Loucy (cell line): ENCODE results near the gene C3orf20.

Experiments
- H2AFZ ChIP-seq: fragments of 200-600 bp; sonication (generic); 2 replicates; pipeline ENCODE4 v1.6.0; 2016; ENCODE audit warnings: antibody characterized with exemption, mild to moderate bottlenecking, low read length, moderate library complexity
- H3F3A ChIP-seq: fragments of 200-600 bp; 2 replicates; pipeline ENCODE4 v1.6.0; 2016; ENCODE audit warnings: antibody characterized with exemption, low read depth, mild to moderate bottlenecking
- H3K27me3 ChIP-seq: fragments of 200-600 bp; sonication (generic); 2 replicates; pipeline ENCODE4 v1.6.1; 2014; ENCODE audit warnings: low read length, mild to moderate bottlenecking; ENCODE audit not compliant: insufficient read depth, poor library complexity, severe bottlenecking
- H3K36me3 ChIP-seq: fragments of 200-600 bp; sonication (generic); 2 replicates; pipeline ENCODE4 v1.6.1; 2016; ENCODE audit warnings: low read length; ENCODE audit not compliant: insufficient read depth
- H3K4me1 ChIP-seq: fragments of 200-600 bp; sonication (generic); 2 replicates; pipeline ENCODE4 v1.5.1; 2014; ENCODE audit warnings: low read length, mild to moderate bottlenecking; ENCODE audit not compliant: insufficient read depth, poor library complexity, severe bottlenecking
- H3K4me2 ChIP-seq: fragments of 200-600 bp; sonication (generic); 2 replicates; pipeline ENCODE4 v1.6.0; 2014; ENCODE audit warnings: antibody characterized with exemption, low read length, low read depth, mild to moderate bottlenecking; ENCODE audit not compliant: poor library complexity, severe bottlenecking
- H3K4me3 ChIP-seq: fragments of 200-600 bp; sonication (generic); 2 replicates; pipeline ENCODE4 v1.5.1; 2014; ENCODE audit warnings: low read length, mild to moderate bottlenecking, mixed read lengths; ENCODE audit not compliant: poor library complexity, severe bottlenecking
- H3K79me2 ChIP-seq: fragments of 200-600 bp; sonication (generic); 2 replicates; pipeline ENCODE4 v1.6.1; 2014; ENCODE audit warnings: low read length; ENCODE audit not compliant: insufficient read depth
- H3K9ac ChIP-seq: fragments of 200-600 bp; sonication (generic); 2 replicates; pipeline ENCODE4 v1.6.0; 2014; ENCODE audit warnings: mild to moderate bottlenecking, low read depth, low read length, moderate library complexity; ENCODE audit not compliant: poor library complexity, severe bottlenecking
- H3K9me2 ChIP-seq: fragments of 200-600 bp; sonication (generic); replicated peaks from 2 replicates; pipeline ENCODE4 v1.6.1; 2016; ENCODE audit warnings: low read depth, low read length, mixed read lengths
- H3K9me3 ChIP-seq: fragments of 200-600 bp; sonication (generic); 2 replicates; pipeline ENCODE4 v1.6.1; 2014; ENCODE audit warnings: mild to moderate bottlenecking, antibody characterized with exemption, low read length, low read depth; ENCODE audit not compliant: insufficient read depth
- H4K20me1 ChIP-seq: fragments of 200-600 bp; sonication (generic); 2 replicates; pipeline ENCODE4 v1.6.0; 2014; ENCODE audit warnings: antibody characterized with exemption, low read length, mild to moderate bottlenecking; ENCODE audit not compliant: insufficient read depth, poor library complexity, severe bottlenecking
- CTCF ChIP-seq: fragments of 200-600 bp; sonication (generic); conservative IDR thresholded peaks from 2 replicates; pipeline ENCODE4 v1.5.1; 2014; ENCODE audit warnings: mild to moderate bottlenecking, antibody characterized with exemption, low read length
- EZH2phosphoT487 ChIP-seq: fragments of 200-600 bp; IDR thresholded peaks from 2 replicates; pipeline ENCODE4 v1.6.1; 2018; ENCODE audit warnings: antibody characterized with exemption, mild to moderate bottlenecking, moderate library complexity, borderline replicate concordance

Gene C3orf20

GRCh38 chr3:14769544-14770325, 94.8 kb downstream of the C3orf20 start:
- Histone ChIP-seq H3K9ac (no peak overlapping the region), H3K4me2 (no peak overlapping the region), H4K20me1 (no peaks in the 10 kb centered on the region), H3K36me3 (no peaks in the 10 kb centered on the region), H3K27me3 (no peaks in the 10 kb centered on the region), H3K4me3 (no peak overlapping the region), H3F3A (no peaks in the 10 kb centered on the region), H2AFZ (no peak overlapping the region), H3K79me2 (no peaks in the 10 kb centered on the region), H3K9me2 (no peaks in the 10 kb centered on the region), H3K4me1 (no peaks in the 10 kb centered on the region), H3K9me3 (no peaks in the 10 kb centered on the region)
- no peak for TF ChIP-seq CTCF
- no peak for TF ChIP-seq EZH2phosphoT487

GRCh38 chr3:14770591-14770990, 95.7 kb downstream of the C3orf20 start:
- TF ChIP-seq CTCF (no peak), EZH2phosphoT487 (no peak)
- H4K20me1 ChIP-seq = no peaks in the 10 kb centered on the region
- no peaks in the 10 kb centered on the region for H3K27me3 ChIP-seq
- no peak overlapping the region for H3K9ac ChIP-seq
- no peaks in the 10 kb centered on the region for H3K79me2 ChIP-seq
- no peaks in the 10 kb centered on the region for H3K36me3 ChIP-seq
- H3K4me2 ChIP-seq = no peak overlapping the region
- no peaks in the 10 kb centered on the region for H3F3A ChIP-seq
- H3K4me3 ChIP-seq = no peak overlapping the region
- no peaks in the 10 kb centered on the region for H3K4me1 ChIP-seq
- H3K9me3 ChIP-seq = no peaks in the 10 kb centered on the region
- H3K9me2 ChIP-seq = no peaks in the 10 kb centered on the region
- H2AFZ ChIP-seq = no peak overlapping the region

GRCh38 chr3:14771593-14772497, 96.9 kb downstream of the C3orf20 start:
- no peaks in the 10 kb centered on the region for H3F3A ChIP-seq
- H2AFZ ChIP-seq = no peak overlapping the region
- H3K9me2 ChIP-seq = no peaks in the 10 kb centered on the region
- no peaks in the 10 kb centered on the region for H3K36me3 ChIP-seq
- H3K4me2 ChIP-seq = no peak overlapping the region
- no peaks in the 10 kb centered on the region for H3K79me2 ChIP-seq
- no peaks in the 10 kb centered on the region for H3K27me3 ChIP-seq
- no peaks in the 10 kb centered on the region for H3K4me1 ChIP-seq
- H3K9me3 ChIP-seq = no peaks in the 10 kb centered on the region
- H3K4me3 ChIP-seq = no peak overlapping the region
- H3K9ac ChIP-seq = no peak overlapping the region
- no peak for TF ChIP-seq EZH2phosphoT487
- TF ChIP-seq CTCF = no peak
- H4K20me1 ChIP-seq = no peaks in the 10 kb centered on the region
